HEK293 (cell line): ENCODE data around the gene TAS2R40.

Source experiments
- CTCF ChIP-seq: fragments of 450-650 bp; formaldehyde crosslinking; IDR thresholded peaks from 2 replicates; pipeline ENCODE4 v1.5.1; 2016; ENCODE audit warnings: missing biosample characterization, missing genetic modification characterization
- GLIS2 ChIP-seq: fragments of 450-650 bp; formaldehyde crosslinking; IDR thresholded peaks from 2 replicates; pipeline ENCODE4 v1.5.1; 2016; ENCODE audit warnings: missing biosample characterization, missing genetic modification characterization
- ZBTB7A ChIP-seq: fragments of 450-650 bp; formaldehyde crosslinking; IDR thresholded peaks from 2 replicates; pipeline ENCODE4 v1.5.1; 2016; ENCODE audit warnings: low read depth, missing biosample characterization, missing genetic modification characterization
- ZNF707 ChIP-seq: fragments of 450-650 bp; formaldehyde crosslinking; IDR thresholded peaks from 2 replicates; pipeline ENCODE4 v1.5.1; 2016; ENCODE audit warnings: missing biosample characterization, missing genetic modification characterization

DNA sequence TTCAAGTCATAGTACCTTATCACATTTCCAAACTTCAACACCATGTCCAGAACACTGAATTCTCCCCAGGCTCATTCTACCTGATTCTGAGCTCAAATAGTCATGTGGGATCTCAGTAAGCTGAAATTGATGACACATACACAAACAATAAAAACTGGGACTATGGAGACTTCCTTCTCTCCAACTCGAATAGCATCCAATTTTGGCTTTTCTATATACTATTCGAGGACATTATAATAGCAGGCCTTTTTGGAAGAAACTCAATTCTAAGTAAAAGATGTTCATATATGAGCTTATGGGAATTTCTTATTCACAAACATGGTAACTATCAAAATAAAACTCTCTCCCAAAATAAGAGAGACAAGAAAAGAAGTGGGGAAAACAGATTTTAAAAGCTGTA is 551 bp upstream of the TAS2R40 start:
- TF ChIP-seq GLIS2 (tag by site-specific recombination) (no peak), ZNF707 (tag by site-specific recombination) (no peak), ZBTB7A (tag by site-specific recombination) (no peak), CTCF (tag by site-specific recombination) (no peak)
